GM21723 (cell line): ENCODE data around the gene PDZK1.
"Not testable (repeated sequence)": the region's sequence is repeated elsewhere in the genome, so short reads cannot be mapped to it uniquely, and the experiment has no call there.

ENCODE experiments used
- ATAC-seq: cut with Tn5 transposase; IDR thresholded peaks from one replicate; pipeline ENCODE4 v1.9.1; 2021; ENCODE audit warnings: mild to moderate bottlenecking, moderate library complexity; ENCODE audit not compliant: unreplicated experiment

Gene PDZK1

DNA sequence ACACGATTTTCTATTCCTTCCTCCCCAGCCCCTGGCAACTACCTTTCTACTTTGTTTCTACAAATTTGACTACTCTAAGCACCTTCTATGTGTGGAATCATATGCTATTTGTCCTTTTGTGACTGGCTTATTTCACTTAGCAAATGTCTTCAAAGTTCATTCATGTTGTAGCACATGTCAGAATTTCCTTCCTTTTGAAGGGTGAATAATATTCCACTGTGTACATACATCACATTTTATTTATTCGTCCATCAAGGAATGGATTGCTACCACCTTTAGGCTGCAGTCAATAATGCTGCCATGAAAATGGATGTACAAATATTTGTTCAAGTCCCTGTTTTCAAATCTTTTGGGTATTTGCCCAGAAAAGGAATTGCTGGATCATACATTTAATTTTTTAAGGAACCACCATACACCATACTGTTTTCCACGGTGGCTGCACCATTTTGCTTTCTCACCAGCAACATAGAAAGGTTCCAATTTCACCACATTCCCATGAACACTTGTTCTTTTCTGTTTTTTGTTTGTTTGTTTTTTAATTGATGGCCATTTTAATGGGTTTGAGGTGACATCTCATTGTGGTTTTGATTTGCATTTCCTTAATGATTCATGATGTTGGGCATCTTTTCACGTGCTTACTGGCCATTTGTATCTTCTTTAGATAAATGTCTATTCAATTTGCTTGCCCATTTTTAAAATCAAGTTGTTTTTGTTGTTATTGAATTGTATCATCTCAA is 3.3 kb upstream of the PDZK1 start:
- ATAC-seq = no peak

DNA sequence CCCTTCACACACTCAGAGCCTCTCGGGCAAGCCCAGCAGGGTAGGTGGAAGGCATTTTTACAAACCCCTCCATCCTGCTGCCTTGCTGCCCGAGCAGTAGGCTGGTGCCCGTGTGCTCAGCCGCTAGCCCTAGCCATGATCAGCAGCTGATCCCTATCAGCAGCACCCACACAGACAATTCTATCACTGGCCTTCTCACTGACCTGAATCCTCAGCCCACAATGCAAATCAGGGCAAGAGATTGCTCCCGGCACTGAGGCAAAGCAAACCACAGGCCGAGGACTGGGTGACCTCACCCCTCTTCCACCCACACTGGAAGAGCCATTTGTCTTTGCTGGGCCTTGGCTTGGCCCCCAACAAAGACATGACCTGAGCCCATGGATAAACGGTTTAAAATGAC is 895 bp upstream of the PDZK1 start:
- ATAC-seq = no peak

DNA sequence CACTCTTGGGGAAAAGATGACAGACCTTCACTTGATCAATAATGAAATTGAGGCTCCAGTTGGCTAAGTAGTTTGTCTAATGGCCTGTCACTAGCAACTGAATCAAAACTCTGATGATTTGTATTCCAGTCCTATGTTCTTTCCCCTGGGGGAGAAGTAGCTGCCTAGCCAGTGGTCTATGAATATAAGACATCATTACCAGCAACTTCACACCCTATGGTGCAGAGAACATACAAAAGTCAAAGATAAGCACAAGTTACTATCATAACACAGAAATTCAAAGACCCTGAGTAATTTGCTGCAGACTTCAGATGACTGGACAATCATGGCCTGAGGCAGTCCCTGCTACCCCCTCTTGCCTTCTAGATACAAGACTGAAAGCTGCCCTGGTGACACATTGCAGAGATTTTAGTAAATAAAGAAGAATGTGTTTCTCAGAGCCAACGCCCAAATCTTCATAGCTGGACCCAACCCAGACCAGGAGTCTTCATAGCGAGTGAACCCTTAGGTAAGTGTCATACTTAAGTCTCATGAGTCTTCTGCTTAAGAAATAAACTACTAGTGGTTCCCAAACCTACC is 993 bp downstream of the PDZK1 start:
- no peak for ATAC-seq

DNA sequence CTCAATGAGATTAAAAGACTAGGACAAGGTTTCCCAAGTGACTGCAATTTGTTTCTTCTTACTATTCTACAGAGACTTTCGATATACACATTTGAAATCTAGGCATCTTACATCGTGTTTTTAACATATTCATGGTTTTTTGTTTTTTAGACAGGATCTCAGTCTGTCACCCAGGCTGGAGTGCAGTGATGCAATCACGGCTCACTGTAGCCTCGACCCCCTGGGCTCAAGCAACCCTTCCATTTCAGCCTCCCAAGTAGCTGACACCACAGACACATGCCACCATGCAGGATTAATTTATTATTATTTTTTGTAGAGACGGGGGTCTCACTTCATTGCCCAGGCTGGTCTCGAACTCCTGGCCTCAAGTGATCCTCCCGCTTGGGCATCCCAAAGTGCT is 1.5 kb downstream of the PDZK1 start:
- no peak for ATAC-seq

DNA sequence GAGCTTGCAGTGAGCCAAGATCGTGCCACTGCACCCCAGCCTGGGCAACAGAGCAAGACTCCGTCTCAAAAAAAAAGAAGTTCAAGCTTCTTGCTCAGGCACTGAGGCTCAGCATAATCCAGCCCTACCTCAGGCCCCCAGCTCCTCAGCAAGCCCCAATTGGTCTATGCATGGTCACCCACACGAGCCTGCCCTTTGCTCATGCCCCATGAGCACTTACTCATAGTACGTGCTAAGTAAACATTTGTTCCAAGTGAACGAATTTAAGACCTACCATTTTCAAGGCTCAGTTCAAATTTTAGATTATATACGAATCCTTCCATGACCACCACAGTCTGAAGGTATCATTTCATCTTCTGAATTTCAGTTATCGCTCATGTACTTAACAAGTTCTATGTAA is 4.3 kb downstream of the PDZK1 start:
- ATAC-seq = no peak

DNA sequence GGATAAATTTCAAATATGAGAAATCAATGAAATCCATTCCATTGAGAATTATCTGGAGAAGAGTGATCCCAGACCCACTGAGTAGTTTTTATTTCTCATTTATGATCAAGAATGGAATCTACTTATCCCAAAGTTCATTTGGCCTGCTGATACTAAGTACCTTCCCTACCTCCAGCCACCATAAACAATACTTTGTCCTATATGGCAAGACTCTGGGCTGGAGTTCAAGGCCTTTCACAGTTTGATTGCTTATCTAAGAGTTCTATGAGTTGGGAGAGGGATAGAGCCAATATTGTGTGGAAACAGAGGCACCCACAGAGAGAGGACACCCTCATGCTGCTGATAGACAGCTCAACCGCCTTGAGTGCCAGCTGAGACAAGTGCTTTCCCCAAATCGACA is 5.1 kb downstream of the PDZK1 start:
- no peak for ATAC-seq

DNA sequence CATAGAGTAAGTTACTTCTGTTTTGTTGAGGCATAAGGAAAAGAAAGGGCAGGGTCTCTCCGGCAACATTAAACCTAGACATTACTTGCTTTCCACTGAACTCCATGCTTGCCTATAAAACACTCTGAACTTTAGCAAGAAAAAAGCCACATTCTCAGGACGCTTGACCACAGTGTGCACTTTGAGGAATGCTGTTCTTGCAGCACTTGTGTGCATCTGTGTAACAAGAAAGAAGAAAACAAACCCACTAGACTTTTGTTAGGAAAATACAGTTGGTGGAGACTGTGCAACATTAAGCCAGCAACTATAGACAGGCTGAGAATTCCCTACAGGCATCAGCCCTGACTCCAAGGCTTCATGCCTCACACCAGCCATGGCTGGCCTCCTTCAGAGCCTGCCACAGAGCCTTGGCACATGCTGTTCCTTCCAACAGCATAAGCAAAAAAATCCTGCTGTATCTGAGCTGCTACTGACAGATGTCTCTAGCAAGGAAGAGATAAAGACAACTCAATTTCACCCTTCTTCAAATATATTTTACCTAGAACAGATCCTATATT is 5.8 kb downstream of the PDZK1 start:
- no peak for ATAC-seq

DNA sequence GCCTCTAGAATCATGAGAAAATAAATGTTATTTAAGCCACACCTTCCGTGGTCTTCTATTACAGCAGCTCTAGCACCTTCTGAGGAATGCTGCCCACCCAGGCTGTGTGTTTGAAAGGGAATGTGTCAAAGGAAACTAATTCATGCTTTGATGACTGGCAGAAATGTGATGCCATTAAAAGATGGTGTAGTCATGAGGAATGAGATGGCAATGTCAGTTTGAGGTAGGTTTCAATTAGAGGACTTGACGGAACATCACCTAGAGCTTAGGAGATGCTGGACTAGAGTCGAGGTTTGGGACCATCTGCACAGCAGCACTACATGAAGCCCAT is 10.6 kb downstream of the PDZK1 start:
- no peak for ATAC-seq

DNA sequence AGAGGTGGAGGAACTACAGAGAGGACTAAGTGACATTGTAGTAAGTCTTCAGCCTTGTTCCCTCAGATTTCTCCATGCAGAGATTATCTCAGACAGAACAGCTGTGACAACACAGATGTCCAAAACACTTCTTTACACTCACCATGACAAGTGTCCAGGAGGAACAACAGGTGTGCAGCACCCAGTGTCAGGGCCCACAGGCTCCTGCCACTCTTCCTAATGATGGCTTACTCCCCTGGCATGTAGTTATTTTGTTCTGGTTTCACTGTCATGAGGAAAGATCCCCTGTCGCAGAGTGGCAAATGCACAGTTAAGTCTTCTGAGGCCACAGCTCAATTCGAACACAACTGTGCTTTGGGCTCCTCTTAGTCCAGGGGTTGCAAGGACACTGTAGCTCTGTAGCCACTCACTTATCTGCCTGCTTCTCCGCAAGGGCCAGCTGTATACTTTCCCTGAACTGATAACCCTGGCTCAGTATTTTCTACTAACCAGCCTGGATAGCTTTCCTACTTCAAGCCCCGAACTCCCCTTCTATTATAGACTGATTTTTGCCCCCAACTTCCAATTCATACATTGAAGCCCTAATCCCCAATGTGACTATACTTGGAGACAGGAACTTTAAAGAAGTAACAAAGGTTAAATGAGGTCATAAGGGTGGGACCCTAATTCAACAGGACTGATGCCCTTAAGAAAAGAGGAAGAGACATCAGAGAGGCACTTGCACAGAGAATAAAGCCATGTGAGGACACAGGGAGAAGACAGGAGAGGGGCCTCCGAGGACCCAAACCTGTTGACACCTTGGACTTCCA is 11.1 kb downstream of the PDZK1 start:
- ATAC-seq = no peak

DNA sequence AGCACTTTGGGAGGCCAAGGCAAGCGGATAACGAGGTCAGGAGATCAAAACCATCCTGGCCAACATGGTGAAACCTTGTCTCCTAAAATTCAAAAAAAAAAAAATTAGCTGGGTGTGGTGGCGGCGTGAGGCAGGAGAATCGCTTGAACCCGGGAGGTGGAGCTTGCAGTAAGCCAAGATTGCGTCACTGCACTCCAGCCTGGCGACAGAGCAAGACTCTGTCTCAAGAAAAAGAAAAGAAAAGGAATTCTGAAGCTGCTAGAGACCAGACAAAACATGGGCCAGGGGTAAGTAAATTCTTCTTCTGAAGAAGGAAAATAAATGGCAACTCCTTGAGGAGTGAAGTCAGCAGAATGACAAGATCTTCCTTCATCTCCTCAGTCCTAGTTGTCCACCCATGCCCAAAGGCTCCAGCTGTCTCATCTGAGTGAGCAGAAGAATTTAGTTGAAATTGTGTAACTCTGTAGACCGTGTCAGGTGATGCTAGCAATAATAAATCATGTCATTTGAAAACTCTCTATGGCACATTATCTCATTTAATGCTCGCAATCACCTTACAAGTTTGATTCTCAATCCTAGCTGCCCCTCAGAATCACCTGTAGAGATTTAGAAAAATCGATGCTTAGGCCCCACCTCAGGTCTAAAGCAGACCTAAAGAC is 14.3 kb downstream of the PDZK1 start:
- ATAC-seq = no peak

DNA sequence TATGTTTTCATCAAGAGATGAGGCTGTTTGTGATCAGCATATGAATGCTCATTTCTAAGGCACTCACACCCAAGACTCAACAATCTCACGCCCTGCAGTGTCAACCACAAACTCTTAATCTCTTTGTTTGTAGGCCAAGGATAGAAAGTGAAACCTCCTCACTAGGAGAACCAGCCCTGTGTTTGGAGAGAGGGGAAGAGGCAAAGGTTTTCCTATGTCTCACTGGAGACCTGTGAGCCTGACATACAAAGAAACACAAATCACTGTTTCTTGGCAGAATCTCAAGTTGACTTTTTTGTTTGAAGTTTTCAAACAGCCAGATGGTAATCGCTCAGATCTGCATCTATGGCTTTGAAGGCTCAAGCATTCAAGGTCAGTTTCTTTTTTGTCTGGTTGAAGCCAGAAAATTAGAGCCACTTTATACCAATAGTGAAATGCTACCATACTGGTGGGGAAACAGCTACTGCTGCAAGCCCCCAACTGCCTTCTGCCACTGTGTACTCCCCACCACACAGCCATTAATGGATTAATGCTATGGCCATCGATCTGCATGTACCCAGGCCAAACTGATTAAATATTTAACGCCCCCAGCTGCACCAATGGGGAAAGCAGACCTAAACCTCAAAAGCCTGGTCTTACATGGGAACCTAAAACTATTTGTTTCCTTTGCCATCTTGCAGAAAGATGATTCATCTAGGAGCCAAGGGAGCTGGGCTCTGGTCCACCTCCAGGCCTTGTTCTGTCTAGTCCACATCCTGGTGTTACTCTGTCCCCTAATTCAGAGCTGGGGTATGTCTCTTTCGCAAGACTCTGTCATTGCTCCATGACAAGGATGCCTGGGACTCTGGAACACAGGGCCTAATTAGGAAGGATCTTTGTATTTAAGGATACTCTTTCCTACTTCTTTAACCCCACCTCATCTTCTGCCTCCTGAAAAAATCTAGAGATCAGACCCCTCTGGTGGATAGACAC is 16.3 kb downstream of the PDZK1 start:
- ATAC-seq = peak; percentile 78

DNA sequence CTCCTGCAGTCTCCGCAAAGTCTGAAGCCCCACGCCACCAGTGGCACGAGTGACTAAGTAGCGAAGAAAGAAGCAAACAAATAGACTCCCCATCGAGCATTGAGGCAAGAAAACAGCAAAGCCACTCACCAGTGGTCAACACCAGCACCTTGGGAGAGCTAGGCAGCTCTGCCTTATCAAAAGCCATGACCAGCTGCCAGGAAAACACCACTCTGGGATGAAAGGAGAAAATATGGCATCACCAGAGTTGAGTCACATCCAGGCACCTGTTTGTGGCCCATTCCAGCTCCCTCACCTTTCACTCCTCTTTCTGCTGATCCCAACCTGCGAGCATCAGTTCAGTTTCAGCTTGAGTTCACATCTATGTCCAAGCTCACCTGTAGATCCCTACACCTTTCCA is 17.2 kb downstream of the PDZK1 start:
- no peak for ATAC-seq

DNA sequence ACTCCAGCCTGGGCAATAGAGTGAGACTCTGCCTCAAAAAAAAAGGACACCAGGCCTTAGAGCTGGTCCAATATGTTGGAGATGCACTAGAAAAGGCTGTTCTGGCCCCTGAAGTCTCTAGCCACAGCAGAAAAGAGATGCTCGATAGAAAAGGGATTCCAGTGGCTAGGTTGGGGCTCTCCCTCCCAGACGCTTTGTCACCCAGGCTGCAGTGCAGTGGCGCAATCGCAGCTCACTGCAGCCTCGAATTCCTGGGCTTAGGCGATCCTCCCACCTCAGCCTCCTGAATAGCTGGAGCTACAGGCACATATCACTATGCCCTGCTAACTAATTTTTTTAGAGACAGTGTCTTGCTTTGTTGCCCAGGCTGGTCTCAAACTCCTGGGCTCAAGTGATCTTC is 18.2 kb downstream of the PDZK1 start:
- no peak for ATAC-seq

DNA sequence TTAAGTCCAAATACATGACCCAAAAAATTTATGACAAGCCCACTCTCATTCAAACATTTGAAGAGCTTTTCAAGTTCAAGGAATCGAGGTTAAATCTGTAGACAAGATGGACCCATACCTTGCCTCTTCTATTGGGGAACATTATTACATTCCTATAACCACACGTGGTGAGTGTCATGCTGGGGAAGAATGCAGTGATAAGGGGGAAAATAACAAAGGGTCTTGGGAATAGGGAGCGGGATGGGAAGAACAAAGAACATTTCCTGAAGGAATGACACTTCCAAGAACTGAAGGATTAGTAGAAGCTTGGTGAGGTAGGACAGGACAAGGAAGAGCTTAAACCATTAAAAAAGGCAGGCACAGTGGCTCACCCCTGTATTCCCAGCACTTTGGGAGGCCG is 18.8 kb downstream of the PDZK1 start:
- no peak for ATAC-seq

DNA sequence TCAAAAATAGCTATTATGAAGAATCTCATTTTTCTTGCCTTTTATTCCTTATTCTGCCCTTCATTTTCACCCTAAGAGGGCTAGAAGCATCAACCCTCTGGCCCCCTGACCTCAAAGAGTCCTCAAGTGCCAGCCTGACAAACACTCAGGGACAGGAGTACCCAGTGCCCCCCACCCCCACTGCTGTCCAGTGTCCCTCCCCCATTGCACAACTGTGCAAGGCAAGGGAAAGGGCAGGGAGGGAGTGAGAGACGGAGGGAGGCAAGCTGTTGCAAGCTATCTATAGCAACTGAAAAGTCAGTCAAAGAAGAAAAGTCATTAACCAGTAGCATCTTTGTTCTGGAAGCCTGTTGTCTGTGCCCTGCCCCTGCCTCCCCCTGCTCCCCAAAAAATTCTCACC is 21.1 kb downstream of the PDZK1 start:
- not testable (repeated sequence) for ATAC-seq

DNA sequence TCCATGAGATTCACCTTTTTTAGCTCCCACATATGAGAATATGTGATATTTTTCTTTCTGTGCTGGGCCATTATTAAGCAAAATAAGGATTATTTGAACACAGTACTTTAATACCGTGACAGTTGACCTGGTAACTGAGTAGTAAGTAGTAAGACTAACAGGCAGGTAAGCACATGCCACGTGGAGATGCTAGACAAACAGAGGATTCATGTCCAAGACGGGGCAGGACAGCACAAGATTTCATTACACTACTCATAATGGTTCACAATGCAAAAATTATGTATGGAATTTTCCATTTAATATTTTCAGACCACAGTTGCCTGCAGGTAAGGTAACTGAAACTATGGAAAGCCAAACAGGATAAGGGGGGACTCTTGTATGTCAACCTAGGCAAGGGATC is 22.3 kb downstream of the PDZK1 start:
- ATAC-seq = not testable (repeated sequence)

DNA sequence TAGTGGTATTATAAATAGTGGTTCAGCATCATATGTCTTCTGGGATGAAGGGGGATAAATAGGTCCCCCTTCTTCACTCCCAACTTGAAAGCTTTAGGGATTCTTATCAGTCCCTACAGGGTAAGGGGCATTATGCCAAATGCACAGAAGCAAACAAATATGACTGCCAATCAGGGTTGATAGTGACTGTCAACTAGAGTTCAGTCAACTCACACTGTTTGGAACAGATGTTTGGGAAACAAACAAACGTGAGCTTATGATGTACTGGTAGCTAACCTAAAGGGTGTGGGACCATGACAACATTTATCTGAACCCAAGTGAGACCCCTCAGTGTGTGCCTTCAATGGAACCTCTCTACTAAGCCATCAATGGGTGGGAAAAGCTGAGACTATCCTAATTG is 34.0 kb downstream of the PDZK1 start:
- ATAC-seq = not testable (repeated sequence)

DNA sequence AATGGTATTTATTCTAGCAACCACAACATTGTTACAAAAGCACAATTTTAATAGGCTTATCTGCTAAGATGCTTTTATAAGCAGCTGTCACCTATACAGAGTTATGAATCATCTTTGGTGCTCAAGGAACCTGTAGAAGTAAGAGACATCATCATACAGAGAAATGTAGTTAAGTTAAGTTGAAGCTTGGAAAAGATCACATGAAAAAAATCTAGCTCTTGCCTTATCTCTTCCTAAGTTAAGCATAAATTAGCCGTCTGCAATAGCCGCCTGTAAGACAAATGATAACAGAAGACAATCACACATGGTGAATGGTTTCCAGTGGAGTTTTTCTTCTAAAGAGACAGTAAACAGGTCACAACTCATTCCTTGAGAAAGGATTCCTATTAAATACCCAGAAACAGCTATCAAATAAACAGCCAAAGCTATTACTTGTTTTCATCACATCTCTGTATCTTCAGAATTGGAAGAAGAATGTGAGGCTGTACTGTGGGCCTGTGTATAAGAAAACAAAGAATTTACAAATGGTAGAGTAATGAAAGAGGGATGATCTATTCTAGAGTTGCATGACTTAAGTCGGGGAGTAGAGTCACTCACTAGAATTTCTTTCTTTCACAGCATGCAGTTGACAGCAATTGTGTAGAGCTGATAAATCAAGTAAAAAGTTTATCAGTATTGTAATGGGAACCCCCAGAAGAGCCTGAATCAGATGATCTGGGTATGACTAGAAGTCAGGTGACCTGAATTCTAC is 36.0 kb downstream of the PDZK1 start:
- ATAC-seq = not testable (repeated sequence)

DNA sequence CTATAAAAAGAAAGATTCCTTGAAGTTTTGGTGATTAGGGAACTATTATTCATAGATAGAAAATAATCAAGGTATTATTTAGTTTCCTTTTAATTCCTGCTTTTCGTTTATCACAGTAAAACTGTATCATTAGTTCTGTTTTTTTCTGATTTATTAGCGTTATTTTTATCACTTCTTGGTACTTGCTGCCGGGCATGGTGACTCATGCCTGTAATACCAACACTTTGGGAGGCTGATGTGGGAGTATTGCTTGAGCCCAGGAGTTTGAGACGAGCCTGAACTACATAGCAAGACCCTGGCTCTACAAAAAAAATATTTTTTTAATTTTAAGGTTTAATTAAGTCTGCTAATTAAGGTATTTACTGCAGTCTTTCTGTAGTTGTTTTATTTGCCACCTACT is 42.2 kb downstream of the PDZK1 start:
- not testable (repeated sequence) for ATAC-seq
